Measurements from ENCODE around the gene NPS.

The NPS gene, protein sequence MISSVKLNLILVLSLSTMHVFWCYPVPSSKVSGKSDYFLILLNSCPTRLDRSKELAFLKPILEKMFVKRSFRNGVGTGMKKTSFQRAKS

DNA sequence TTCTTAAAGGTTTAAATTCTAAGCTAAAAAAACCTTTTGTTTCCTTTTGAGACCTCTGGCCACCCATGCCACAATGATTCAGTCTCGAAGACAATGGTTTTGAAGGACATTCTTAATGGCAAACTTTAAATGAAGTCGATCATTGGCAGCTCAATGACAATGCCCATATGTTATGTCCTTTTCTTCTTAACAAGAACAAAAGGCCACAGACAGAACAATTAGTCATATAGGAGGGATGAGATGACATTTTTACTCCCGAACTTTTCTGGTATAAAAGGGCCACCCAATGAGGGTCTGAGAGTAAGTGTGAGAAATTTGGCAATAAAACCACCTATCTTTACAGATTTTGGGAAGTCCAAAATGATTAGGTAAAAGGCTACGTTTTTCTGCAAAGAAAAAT, at the start of gene NPS:
NPS (plus strand) TSS at position 301 of the 400 bp plus-strand sequence; CDS start at position 361, 60 bp downstream.
- DNase-seq (ENCODE audit: low read depth in 2 of 2): no peak

DNA sequence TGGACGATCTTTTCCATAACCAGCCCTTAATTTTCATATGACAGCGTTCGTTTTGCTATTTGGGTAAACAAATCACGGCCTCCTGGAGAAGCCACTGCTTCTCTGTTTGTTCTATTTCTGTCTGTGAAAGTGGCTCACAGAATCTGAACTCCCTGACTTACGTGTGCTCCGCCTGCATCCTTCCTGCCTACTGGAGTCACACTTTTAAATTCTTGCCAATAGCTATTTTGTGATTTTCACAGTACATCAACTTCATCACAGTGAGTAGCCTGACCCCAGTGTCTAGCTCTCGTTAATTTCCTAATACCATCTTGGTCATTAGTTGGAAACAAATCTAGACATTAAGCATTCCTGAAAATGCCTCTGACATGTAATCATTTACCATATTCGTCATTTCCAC, 49.0 kb upstream of the NPS start:
- DNase-seq (ENCODE audit: low read depth in 2 of 2): no peak

DNA sequence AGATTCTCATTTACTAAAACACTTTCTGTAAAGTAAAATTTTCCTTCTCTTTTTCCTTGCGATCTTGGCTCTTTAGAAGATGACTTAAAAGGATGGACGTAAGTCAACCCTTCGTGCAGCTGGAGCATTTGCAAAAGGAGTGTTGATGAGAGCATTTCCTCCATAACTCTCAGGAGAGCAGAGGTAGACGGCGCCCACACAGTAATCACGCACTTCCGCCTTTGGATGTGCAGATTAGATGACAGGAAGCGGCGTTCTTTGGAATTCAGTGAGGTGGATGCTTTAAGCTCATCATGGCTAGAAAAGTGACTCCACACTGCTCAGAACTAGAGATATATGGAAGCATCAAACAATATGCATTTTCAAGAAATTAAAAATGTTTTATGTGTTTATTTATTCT, 43.0 kb upstream of the NPS start:
- DNase-seq (ENCODE audit: low read depth in 2 of 2): no peak

DNA sequence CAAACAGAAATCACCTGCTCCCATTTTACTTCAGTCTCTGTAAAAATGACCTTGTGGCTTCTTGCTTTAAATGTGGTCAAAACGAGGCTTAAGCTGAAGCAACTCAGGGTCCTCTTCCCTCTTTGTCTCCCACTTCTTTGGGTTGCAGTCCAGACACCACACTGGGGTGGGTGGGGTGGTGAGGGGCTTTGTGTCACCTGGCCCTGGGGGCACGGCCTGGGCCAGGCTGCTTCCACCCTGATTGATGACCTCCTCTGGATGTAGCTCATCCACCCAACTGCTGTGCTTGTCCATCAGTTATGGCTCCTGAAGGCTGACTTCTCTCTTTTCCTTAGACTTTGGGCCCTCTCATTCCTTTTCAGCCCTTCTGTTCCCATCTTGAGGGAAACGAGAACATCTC, 26.8 kb upstream of the NPS start:
- DNase-seq (ENCODE audit: low read depth in 2 of 2): no peak

DNA sequence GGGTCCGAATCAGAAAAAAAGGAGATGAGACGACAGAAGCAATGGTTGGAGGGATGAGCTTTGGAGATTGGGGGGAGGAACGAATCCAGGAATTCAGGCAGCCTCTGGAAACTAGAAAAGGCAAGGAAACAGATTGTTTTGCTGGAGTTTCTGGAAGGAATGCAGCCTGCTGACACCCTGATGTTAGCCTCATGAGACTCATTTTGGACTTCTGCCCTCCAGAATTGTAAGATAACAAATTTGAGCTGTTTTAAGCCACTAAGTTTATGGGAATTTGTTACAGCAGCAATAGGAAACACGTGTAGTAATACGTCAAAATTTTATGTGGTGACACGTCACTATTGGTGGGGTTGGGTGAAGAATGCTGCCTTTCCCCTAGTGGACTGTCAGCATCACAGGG, 25.6 kb upstream of the NPS start:
- no peak for DNase-seq (ENCODE audit: low read depth in 2 of 2)

DNA sequence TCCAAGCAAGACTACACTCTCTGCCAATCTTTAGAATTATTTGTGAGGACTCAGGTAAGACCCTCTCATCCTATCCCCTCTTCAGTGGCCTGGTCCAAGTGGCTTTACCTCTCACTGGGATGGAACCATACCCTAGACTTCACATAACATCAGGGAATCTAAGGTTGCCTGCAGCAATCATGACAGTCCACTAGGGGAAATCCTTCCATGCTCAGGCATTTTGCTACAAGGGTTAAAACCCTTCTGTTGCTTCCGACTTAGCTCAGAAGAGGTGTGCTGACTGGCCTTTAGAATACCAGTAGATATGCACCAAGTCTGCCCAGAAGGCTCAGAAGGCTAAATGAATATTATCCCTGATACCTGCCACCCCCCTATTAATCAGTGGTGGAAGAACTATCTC, 24.9 kb upstream of the NPS start:
- no peak for DNase-seq (ENCODE audit: low read depth in 2 of 2)

DNA sequence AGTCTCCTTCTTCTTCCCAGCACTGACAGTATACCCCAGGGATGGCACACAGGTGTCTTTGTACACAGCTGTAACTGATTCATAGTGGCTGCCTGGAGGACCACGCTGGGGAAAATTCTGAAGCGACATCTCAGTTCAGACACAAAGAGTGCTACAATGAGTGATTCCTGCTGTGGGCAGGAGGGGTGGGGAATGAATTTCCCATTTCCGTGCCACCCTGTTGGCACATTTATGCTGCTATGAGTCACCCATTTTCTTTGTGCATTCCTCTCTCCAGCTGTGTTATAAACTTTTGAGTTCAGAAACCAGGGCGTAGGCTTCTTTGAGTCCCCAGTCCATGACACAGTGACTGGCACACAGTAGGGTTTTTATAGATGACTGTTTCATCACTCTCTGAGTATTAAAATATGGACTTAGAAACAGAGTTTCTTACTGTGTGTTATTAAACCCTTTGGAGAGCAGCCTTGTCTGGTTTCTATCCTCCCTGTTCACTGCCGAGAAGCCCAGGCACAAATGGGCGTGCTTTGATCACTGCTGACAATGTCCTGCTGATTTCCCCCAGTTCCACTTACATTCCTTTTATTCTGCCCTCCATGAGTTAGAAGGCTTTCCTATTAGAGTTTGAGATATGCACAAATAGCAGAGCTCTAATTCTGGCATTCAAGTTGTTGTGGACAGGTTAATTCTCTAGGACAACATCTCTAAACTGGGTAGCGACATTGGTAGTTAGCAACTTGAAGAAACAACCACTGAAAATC, 24.0 kb upstream of the NPS start:
- DNase-seq (ENCODE audit: low read depth in 2 of 2): no peak

DNA sequence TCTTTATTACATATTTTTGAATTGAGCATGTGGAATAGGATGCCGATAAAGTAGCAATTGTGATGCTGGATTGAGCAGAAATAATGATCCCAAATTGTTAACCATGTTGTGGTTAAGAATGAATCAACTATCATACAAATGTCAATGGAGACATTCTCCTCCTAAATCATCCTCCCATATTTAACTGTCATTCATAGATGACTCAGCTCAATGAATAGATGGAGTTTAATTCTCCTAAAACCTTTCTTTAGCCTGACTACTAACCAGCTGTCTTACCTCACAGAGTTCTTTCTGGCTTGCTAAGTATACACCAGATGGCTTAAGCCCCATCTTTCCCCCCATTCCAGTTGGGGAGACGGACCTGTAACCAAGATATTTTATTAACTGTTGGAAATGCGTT, 23.4 kb upstream of the NPS start:
- no peak for DNase-seq (ENCODE audit: low read depth in 2 of 2)

DNA sequence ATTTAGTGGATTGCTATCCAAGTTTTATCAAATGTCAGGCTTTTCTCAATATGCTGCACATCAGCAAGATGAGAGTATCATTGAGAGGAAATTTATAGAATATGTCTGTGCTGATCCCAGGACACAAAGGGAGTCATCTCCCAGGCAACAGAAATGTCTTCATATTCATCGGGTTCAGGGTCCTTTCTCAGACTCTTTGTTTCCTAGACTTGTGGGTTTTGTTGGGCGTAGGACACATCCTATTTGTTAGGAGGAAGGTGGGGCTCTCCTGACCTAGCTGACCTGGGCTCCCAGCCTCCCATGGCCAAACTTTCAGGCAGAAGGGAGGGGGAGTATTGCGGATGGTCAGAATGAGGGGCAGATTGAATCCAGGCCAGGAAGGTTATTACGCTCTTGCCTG, 22.9 kb upstream of the NPS start:
- no peak for DNase-seq (ENCODE audit: low read depth in 2 of 2)

DNA sequence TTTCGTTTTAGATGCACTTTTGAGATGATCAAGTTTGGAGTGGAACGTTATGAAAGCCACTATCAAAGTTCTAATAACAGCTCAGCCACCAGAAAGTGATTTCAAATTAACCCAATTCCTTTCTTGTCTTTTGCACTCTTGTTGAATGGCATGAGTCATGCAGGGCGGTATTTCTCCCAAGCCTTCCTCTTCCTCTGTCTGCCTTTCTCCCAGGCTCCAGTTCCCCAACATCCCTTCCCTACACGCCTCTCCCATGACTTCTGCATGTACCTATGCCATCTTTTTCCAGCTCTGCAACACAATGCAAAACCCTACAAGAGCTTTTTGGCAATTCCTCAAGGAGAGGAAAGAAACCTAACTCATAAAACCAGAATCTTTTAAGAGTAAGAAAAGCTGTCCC, 21.8 kb upstream of the NPS start:
- DNase-seq (ENCODE audit: low read depth in 2 of 2): no peak

DNA sequence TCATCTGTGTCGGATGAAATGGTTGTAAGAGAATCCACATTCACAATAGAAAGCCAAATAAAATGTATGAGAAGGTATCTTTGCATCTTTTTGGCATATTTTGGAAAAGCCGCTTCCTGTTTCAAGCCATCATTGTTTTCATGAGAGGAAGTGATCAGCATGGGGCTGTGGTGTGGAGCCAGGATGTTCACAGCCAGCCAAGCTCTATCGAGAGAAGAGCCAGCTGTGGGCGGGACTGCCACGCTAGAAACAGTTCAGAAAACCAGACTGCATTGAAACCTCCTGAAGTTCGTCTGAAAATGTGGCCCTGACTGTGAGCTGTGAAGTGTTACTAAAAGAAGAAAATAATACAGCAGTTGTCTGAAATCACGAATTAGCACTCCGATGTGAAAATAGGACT, 21.2 kb upstream of the NPS start:
- no peak for DNase-seq (ENCODE audit: low read depth in 2 of 2)

DNA sequence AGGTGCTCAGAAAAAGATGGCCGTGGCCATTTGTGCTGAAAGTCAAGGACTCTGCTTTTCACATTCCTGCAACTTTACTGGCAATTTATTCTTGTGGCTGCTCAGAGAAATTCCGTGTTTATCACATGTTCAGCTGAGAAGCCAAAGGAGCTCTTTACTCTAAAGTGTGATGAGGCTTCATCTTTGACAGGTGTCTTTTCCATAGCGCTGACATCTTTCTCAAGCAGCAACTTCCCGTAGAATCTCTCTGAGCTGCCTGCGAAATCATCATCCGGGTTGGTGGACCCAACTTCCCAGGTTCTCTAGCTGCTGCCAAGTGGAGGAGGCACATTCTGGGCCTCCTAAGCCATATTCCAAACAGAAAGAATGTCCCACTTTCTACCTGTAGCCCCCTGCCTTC, 16.9 kb upstream of the NPS start:
- no peak for DNase-seq (ENCODE audit: low read depth in 2 of 2)

DNA sequence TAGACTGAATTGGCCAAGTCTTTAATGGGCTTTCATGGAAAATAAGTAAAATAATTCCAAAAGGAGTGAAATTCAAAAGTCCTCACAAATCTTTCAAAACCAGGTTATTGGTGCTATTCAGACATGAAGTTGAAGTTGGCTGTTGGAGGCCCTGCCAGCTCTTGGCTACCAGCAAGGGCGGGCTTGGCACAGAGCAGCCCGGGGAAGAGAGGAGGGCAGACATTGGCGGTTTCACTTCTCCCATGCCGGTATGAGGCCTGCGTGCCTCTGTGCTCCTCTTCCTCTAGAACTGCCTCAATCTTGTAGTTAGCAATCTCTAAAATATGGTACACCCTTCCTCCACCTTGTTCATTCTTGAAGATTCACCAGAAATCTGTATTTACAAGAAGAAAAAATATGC, 16.4 kb upstream of the NPS start:
- DNase-seq (ENCODE audit: low read depth in 2 of 2): no peak

DNA sequence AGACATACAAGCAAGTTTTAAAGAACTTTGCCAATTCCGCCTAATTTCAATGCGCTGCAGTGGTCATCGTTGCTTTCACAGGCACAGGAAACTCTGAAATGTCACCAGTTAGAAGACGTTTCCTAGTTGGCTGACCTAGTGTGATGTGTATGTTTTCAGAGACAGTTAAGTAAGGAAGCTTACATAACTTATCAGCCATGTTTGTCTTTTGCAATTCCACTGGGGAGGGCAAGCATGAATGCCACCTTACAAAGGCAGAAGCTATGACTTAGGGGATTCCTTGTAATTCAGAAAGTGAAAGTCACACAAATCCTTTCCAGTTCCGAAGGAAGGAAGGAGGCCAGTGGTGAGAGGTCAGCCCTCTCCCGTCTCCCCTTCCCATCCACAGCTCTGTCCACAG, 15.0 kb upstream of the NPS start:
- no peak for DNase-seq (ENCODE audit: low read depth in 2 of 2)

DNA sequence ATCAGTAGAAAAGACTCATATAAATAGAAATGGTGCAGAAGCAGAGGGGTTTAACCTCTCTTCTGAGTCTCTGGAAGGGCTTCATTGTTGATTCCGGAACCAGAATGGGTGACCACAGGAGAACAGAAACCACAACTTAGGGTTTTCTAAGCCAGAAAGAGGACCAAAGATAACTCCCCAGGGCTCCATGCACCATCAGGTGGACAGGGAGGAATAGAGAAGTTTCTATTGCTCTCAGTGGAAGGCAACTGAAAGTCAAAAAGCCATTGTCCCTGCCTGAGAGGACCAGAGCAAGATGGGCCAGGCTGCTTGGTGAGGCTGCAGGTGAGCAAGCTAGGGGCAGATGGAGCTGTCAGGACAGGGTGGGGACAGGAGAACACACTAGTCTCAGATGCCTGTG, 14.6 kb upstream of the NPS start:
- DNase-seq (ENCODE audit: low read depth in 2 of 2): no peak

DNA sequence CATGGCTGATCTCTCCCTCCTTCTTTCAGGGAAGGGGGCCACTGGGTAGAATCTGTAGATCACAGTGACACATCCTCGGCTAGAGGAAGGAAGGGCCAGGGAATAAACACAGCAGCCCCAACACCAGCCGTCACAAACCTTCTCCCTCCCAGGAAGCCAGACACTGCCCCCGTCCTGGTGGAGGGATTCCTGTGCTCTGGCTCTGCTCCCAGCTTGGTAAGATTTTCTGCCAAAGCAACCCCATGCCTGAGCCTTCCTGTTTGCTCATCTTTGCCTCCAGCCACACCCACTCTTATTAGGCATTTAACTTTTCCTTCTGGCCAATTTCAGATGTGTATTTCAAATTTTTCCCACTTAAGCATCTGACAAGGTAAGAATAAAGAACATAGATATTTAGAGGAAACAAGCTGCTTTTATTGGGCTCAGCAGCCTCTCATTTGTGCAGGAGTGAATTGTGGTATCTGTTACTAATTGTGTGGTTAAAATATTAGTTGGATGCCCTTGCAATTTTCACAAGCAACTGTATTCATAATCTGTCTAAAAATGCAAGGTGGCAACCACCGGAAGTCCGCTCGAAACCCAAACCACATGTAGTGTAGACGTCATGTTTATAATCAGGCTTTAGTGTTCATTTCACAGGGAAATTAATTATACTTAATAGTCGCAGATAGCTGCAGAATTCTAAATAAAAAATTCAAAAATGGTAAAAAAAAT, 13.2 kb upstream of the NPS start:
- no peak for DNase-seq (ENCODE audit: low read depth in 2 of 2)

DNA sequence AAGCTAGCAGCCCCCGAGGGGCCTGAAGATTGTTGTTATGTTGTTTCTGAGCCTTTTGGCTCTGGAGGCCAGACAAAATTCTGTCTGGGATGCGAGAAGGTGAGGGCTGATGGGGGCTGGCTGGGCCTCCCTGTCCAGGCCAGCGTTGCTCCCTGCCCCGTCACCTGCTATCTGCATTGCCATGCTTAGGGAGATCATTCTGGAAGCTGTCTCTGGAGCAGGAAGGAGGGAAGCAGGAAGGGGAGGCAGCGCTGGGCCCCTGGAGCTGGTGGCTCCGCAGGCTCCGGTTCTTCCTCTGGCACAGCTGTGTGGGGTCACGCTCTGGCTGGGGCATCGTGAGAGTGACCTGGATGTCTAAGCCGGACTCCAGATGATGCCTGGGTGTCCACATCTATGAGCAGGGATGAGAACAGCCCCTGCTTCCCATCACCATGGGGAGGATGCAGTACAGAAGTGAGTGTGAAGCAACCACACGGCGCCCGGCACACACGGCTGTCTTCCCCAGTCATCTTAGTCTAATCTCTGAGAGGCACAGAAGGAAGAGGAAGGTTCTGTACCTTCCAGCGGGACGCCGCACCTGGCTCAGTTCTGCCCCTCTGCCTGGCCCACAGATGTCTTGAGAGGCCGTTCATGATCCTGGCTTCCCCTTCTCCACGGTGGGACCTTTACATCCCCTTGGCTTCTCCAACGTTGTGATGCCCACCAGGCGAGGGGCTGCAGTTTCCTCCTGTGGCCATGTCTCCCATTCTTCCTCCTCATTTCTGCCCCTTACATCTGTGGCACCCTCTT, 11.9 kb upstream of the NPS start:
- no peak for DNase-seq (ENCODE audit: low read depth in 2 of 2)

DNA sequence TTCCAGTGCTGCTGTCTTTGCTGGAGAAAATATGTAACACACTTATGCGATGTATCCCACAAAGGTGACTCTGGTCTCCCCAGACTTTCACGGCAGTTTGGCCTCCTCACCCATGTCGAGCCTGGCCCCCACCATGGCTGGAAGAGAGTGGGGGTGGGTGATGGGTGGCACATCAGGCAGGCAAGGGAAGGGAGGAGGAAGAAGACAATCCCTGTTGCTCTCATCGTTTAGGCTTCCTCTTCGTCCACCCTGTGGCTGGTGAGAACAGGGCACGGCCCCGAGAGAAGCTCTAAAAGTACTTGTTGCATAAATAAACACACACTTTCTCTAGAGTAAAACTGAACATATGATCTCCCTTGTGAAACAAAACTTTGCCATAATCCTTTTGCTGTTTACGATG, 11.2 kb upstream of the NPS start:
- no peak for DNase-seq (ENCODE audit: low read depth in 2 of 2)

DNA sequence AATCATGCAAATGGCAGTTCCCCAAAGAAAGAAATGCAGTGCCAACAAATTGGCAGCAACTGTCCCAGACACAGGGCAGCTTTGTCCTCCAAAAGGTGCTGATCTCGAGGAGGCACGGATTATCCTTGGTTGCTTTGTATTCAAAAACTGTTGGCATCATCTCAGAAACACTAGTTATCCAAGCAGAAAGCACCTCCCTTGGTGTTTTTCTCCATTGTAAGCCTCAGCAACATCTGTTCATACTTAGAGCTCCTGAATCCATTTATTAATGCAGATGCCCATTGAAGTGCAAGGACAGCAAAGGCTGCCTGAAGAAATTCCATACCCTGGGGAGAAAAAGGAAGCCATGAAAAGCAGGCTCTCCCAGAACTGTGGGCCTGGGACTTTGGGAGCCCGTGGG, 1.1 kb upstream of the NPS start:
- no peak for DNase-seq (ENCODE audit: low read depth in 2 of 2)

DNA sequence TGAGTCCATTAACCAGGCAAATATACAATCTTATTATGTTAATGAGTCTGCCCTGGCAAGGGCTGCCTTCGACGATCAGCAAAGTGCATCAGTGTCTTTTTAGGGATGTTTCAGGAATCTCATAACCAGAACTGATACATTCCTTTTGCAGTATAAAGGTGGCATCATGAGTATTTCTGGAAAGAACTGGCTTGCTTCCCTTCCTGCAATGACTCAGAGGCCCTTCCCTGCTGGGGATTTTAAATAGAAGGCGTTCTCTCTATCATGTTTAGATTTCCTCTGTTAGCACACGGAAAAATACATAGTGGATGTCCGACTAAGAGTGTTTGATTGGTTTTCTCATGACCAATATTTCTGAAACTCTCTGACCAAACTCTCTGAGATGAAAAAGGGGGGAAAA, 1.8 kb downstream of the NPS start:
- DNase-seq (ENCODE audit: low read depth in 2 of 2): no peak

DNA sequence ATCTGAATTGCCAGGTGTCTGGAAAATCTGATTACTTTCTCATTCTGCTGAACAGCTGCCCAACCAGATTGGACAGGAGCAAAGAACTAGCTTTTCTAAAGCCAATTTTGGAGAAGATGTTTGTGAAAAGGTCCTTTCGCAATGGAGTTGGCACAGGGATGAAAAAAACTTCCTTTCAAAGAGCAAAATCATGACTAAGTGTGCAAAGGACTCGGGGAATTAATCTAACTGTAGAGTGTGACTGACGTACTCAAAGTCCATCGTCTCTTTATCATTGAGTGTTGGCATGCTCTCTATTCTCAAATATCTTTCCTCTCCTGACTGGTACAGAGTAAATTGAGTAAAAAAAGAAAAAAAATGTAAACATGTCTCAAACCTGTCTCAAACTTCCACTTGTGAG, 3.3 kb downstream of the NPS start:
- DNase-seq (ENCODE audit: low read depth in 2 of 2): no peak

DNA sequence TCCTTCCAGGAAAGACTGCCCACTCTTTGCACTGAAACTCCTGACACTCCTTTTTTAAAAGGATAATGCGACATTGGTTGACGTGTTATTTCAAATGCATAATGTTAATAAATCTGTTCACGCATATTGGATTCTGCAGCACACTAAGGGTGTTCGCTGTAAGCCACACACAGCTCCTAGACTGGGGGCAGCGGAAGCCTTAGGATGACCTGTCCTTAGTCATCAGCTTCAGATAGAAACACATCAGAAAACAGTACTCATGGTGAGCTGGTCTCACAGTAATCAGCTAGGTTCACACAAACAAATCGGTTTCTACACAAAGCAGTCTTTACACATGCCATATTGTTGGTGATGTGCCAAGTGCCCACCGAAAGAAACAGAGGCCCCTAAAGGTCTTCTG, 4.3 kb downstream of the NPS start:
- no peak for DNase-seq (ENCODE audit: low read depth in 2 of 2)

DNA sequence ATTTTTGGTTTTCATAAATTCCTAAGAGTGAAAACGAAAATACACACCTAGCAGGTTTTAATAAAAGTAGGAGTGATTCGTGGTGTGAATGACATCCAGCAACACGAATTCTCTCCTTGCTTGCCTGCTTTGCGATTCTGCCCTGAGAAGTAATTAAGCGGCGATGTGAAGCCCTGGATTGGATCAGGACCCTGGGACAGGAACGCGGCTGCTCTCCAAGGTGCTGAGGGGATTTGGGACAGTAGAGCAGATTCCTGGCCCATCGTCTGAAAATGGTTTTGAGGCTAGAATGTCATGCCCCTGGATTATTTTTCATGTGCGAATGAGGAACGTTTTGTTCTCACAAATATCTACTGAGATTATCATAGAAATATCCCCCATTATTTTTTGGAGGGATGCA, 7.8 kb downstream of the NPS start:
- DNase-seq (ENCODE audit: low read depth in 2 of 2): no peak
